ENCODE results near the gene CACNA1G.

Gene CACNA1G

DNA sequence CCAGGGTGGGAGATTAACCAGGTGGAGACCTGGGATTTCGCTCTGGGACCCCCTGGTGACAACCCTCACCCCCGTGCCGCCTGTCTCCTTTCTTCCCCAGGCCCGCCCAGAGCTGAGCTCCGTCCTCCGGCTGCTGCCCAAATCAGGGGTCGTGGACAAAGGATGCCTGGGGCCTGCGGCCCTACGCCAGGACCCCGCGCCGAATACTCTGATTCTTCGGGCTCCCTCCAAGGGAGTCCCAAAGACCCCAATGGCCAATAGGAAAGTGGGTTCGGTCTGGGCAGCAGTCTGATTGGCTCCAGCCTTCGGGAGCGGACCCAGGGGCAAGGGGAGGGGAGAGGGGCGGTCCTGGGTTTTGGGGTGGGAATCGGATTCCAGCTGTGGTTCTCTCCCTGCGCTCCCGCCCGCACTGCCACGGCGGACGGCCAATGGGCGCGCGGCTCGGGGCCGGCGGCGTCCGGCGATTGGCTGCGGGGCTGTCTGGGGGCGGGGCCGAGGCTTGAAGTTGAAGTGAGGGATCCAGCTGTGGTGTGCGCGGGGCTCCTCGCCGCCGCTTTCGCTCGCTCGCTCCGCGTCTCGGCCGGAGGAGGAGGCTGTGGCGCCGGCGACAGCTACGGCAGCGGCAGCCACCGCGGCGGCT, at the start of gene CACNA1G:
CACNA1G (plus strand) TSS at position 531 of the 640 bp plus-strand sequence. CDS start 745 bp downstream, outside the sequence.
- DNase-seq (ENCODE audit: low read depth in 2 of 2): peak; percentile 76 to 83

DNA sequence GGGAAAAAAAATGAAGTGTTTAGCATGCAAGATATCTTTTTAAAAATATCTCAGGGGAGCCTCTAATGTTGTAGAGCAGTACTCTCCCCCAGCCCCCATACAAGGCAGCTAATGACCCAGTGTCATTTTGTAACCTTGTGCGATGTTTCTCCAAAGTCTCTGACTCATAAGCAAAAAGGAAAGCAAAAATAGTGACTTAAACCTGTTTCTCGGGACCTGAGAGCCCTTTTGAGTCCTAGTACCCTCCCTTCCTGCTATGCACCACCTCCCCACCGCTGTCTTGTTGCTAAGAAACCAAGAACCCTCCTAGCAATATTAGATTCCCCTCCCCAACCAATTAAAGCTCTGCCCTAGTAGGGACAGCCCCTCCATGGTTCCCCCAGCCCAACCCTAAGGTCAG, 49.5 kb upstream of the CACNA1G start:
- peak in 1 of 2 donors; percentile 32 for DNase-seq (ENCODE audit: low read depth in 2 of 2)

- no peak for DNase-seq (ENCODE audit: low read depth in 2 of 2)
Measured at GRCh38 chr17:50513495-50513894, 47.0 kb upstream of the CACNA1G start.

- no peak for DNase-seq (ENCODE audit: low read depth in 2 of 2)
Measured at GRCh38 chr17:50514388-50514787, 46.1 kb upstream of the CACNA1G start.

GRCh38 chr17:50514936-50515702, 45.4 kb upstream of the CACNA1G start:
- DNase-seq (ENCODE audit: low read depth in 2 of 2): no peak

GRCh38 chr17:50517011-50517410, 43.5 kb upstream of the CACNA1G start:
- DNase-seq (ENCODE audit: low read depth in 2 of 2): no peak

DNA sequence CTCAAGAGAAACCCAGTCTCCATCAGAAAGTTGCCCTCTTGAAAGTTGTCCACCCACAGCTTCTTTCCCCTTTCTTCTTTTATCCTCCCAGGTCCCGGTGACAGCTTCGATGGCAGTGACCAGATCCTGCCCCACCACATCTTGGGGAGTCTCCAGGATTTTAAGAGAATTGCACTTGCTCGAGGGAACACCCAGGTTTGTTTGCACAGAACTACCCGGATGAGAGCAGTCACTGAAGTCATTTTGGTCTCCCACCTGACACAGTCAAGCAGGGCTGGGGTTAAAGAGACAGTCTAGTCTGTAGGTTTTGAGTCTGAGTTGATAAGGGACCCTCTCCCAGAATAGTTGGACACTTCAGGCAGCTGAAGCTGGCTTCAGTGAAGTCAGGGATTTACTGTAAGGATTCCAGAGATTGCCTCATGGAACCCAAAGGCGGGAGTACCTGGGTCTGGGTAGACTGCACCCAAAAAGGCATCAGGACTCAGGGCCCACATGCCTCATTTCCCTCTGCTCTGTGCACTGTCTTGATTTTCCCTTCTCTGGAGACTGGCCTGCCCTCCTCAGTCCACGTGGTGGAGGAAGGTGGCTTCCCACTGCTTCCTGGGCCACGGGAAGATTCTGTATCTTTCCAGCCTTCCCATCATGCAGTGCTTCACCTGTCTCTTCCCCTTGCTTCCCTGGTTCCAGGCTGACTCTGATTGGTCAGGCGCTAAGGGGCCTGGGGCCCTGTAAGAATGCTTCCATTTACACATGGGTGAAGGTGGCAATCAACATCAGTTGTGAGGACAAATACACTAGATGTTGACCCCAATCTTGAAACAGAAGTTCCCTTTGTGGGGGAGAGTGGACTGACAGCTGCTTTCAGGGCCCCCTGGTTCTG, 42.8 kb upstream of the CACNA1G start:
- DNase-seq (ENCODE audit: low read depth in 2 of 2): no peak

DNA sequence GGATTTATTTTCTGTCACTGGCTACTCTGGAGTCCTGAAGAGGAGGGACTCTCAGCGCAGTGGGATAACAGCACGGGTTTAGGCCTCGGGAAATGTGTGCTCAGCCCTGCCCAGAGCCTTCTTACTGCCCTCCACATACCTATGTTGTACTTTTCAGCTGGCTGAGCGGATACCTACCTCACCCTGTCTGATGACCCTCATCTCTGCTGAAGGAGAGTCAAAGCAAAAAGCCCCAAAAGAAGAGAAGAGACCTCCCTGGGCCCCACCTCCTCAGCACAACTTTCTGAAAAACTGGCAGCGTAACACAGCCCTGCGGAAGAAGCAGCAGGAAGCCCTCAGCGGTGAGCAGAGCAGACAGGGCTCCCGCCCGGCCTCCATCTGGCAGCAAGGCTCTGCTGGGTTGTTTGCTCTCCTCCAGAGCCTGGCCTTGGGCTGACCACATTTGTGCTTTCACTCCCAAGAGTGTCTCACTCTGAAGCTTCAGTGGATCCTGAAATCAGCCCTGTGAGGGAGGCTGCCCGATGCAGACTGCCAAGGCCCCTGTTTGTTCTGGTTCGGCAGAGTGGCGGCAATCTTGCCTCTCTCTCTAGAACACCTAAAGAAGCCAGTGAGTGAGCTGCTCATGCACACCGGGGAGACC, 42.0 kb upstream of the CACNA1G start:
- no peak for DNase-seq (ENCODE audit: low read depth in 2 of 2)

DNA sequence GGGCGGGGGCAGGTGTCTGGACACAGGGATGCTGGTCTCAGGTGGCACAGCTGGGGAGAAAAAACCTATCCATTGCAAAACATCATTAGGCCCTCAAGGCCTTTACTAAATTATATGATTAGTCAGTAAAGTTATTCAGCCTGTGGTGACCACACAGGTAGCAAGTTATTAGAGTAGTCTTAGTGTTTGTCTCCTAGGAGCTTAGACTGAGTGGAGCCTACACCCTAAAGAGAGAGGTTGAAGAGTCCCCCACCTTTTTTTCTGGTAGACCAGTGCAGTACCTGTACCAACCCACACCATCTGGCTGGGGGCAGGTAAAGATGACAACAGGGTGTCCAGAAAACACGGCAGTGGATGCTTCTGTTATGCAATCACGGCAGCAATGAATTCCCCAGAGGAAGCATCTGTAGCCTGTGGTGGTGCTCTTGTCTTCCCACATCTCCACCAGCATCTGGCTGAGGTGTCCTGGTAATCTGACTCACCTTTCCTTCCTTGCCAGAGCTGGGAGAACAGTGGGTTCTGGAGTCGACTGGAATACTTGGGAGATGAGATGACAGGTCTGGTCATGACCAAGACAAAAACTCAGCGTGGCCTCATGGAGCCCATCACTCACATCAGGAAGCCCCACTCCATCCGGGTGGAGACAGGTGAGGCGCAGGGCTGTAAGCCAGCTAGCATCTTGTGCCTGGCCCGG, 41.2 kb upstream of the CACNA1G start:
- DNase-seq (ENCODE audit: low read depth in 2 of 2): no peak

DNA sequence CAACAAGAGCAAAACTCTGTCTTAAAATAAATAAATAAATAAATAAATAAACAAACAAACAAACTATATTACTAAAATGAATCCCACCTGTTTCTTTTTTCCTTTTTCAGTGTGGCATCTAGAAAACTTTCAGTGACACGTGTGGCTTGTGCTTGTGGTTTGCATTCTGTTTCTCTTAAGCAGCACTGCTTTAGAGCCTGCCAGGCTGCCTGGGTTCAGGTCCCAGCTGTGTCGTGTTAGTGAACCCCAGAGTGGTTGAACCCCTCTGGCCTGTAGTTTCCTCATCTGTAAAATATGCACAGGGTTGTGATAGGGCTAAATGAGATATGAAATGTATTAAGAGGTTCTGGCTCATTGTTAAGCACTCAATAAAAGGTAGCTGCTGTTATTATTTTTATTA, 40.0 kb upstream of the CACNA1G start:
- no peak for DNase-seq (ENCODE audit: low read depth in 2 of 2)

DNA sequence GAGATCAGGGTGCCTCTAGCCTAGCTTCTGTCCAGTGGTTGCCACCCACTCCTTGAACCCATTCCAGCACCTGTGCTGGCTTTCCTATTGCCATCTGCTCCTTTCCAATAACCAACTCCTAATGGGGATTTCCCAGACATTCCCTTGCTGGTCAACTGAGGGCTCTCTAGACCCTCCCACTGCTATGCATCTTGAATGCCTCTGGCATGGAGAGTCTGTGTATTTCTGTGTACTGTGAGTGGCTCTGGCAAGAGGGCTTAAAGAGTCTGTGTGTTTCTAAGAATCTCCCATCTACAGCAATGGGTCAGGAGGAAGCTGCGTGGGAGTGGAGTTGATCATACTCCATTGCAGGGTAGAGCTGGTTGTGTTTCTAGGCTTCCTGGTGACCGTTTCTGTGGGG, 39.0 kb upstream of the CACNA1G start:
- DNase-seq (ENCODE audit: low read depth in 2 of 2): no peak

- DNase-seq (ENCODE audit: low read depth in 2 of 2): no peak
Measured at GRCh38 chr17:50522766-50523165, 37.7 kb upstream of the CACNA1G start.

- DNase-seq (ENCODE audit: low read depth in 2 of 2): no peak
Measured at GRCh38 chr17:50523208-50523607, 37.3 kb upstream of the CACNA1G start.

DNA sequence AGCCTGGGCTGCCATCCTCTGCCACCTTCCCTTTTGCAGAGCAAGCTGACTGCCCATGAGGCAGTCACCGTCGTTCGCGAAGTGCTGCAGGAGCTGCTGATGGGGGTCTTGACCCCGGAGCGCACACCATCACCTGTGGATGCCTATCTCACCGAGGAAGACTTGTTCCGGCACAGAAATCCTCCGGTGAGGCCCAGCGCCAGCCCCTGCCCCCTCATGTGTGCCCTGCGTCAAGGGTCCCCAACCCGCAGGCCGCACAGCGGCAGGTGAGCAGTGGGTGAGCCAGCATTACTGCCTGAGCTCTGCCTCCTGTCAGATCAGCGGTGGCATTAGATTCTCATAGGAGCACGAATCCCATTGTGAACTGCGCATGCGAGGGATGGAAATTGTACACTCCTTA, 35.7 kb upstream of the CACNA1G start:
- no peak for DNase-seq (ENCODE audit: low read depth in 2 of 2)

DNA sequence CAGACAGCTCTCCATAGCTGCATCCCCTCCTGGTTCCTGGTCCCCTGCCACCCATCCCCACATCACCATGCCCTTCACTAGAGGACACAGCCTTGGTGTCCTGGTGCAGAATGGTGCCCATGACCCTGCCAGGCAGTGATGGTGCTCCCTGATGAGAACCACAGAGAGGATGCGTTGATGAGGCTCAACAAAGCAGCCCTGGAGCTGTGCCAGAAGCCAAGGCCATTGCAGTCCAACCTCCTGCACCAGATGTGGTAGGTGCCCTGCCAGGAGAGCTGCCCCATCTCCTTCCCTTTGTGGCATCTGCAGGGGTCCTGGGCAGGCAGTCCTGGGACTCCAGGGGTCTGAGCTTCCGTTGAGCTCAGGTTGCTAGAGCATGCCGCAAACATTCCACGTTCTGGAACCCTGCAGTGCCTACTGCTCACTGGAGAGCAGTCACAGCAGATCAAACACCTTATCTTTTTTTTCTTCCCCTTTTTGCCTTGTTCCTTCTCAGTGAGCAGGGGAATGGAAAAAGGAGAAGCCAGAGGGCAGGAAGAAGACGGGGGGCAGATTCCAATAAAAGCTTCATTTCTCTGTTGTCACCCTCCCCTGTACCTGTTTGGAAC, 33.3 kb upstream of the CACNA1G start:
- DNase-seq (ENCODE audit: low read depth in 2 of 2): no peak

- no peak for DNase-seq (ENCODE audit: low read depth in 2 of 2)
Measured at GRCh38 chr17:50527949-50528474, 32.5 kb upstream of the CACNA1G start.

- no peak for DNase-seq (ENCODE audit: low read depth in 2 of 2)
Measured at GRCh38 chr17:50529849-50530248, 30.7 kb upstream of the CACNA1G start.

- DNase-seq (ENCODE audit: low read depth in 2 of 2): no peak
Measured at GRCh38 chr17:50531428-50532025, 29.0 kb upstream of the CACNA1G start.

GRCh38 chr17:50532452-50533024, 28.0 kb upstream of the CACNA1G start, which contains the start of gene EPN3:
Gene EPN3 (plus strand): TSS chr17:50532735. CDS start chr17:50536557, 3,822 bp downstream.
- DNase-seq (ENCODE audit: low read depth in 2 of 2): no peak

GRCh38 chr17:50533185-50533584, 27.3 kb upstream of the CACNA1G start:
- DNase-seq (ENCODE audit: low read depth in 2 of 2): no peak

Measured in stimulated activated CD8-positive, alpha-beta memory T cell treated with anti-CD3 and anti-CD28 coated beads, Interleukin-15, amount 100 ng/mL, for 48 hours (primary cell).